HG02981 (cell line): ENCODE data around the gene CSGALNACT2.
A peak's percentile ranks its signal among the peaks of the same experiment; 100 is the strongest.

Experiments used
- ATAC-seq: cut with Tn5 transposase; IDR thresholded peaks from one replicate; pipeline ENCODE4 v1.9.1; 2021; ENCODE audit warnings: mild to moderate bottlenecking, moderate library complexity; ENCODE audit not compliant: unreplicated experiment

Gene CSGALNACT2

GRCh38 chr10:43225004-43225786 is 87.0 kb downstream of the CSGALNACT2 start:
- ATAC-seq = no peak

- no peak for ATAC-seq
Observed at GRCh38 chr10:43225787-43226153, 87.5 kb downstream of the CSGALNACT2 start.

- no peak for ATAC-seq
Observed at GRCh38 chr10:43226441-43226840, 88.2 kb downstream of the CSGALNACT2 start.

GRCh38 chr10:43226851-43227845 is 88.9 kb downstream of the CSGALNACT2 start:
- no peak for ATAC-seq

GRCh38 chr10:43227911-43228782 is 89.9 kb downstream of the CSGALNACT2 start:
- no peak for ATAC-seq

GRCh38 chr10:43228783-43229207 is 90.5 kb downstream of the CSGALNACT2 start:
- no peak for ATAC-seq

GRCh38 chr10:43229208-43230061 is 91.2 kb downstream of the CSGALNACT2 start:
- ATAC-seq = no peak

- no peak for ATAC-seq
Observed at GRCh38 chr10:43230101-43230908, 92.1 kb downstream of the CSGALNACT2 start.

- no peak for ATAC-seq
Observed at GRCh38 chr10:43230909-43231522, 92.8 kb downstream of the CSGALNACT2 start.

GRCh38 chr10:43231523-43232078 is 93.4 kb downstream of the CSGALNACT2 start:
- ATAC-seq = peak; percentile 45

- ATAC-seq = no peak
Observed at GRCh38 chr10:43233601-43234430, 95.6 kb downstream of the CSGALNACT2 start.

- no peak for ATAC-seq
Observed at GRCh38 chr10:43234471-43235041, 96.3 kb downstream of the CSGALNACT2 start.
